NCI-H2227 treated with DMSO at 0.1 percent for 48 hours (cell line): ENCODE data around the gene SLC13A1.
"Not testable (repeated sequence)": the region's sequence is repeated elsewhere in the genome, so short reads cannot be mapped to it uniquely, and the experiment has no call there.

Experiments
- DNase-seq: peaks from one replicate; lab custom pipeline; 2025; lab: John Stamatoyannopoulos, UW

Gene SLC13A1

GRCh38 chr7:123199883-123200282 is at the start of gene SLC13A1:
Gene SLC13A1 (minus strand): TSS chr7:123199969. CDS start chr7:123199946, 23 bp downstream.
- no peak for DNase-seq

GRCh38 chr7:123244768-123245167 is 45.0 kb upstream of the SLC13A1 start:
- no peak for DNase-seq

GRCh38 chr7:123242467-123243092 is 42.8 kb upstream of the SLC13A1 start:
- DNase-seq = no peak

GRCh38 chr7:123241809-123242208 is 42.0 kb upstream of the SLC13A1 start:
- DNase-seq = no peak

GRCh38 chr7:123231021-123232000 is 31.5 kb upstream of the SLC13A1 start:
- DNase-seq = no peak

GRCh38 chr7:123230603-123231002 is 30.8 kb upstream of the SLC13A1 start:
- no peak for DNase-seq

- no peak for DNase-seq
These were observed 30.4 kb upstream of the SLC13A1 start for GRCh38 chr7:123230147-123230546.

- no peak for DNase-seq
These were observed 29.7 kb upstream of the SLC13A1 start for GRCh38 chr7:123229426-123229825.

GRCh38 chr7:123227666-123228065 is 27.9 kb upstream of the SLC13A1 start:
- DNase-seq = not testable (repeated sequence)

GRCh38 chr7:123220396-123220795 is 20.6 kb upstream of the SLC13A1 start:
- no peak for DNase-seq

GRCh38 chr7:123218866-123219265 is 19.1 kb upstream of the SLC13A1 start:
- no peak for DNase-seq

- no peak for DNase-seq
These were observed 17.1 kb upstream of the SLC13A1 start for GRCh38 chr7:123216825-123217224.

GRCh38 chr7:123215350-123215749 is 15.6 kb upstream of the SLC13A1 start:
- DNase-seq = no peak

GRCh38 chr7:123211545-123211944 is 11.8 kb upstream of the SLC13A1 start:
- DNase-seq = no peak

GRCh38 chr7:123210986-123211385 is 11.2 kb upstream of the SLC13A1 start:
- DNase-seq = no peak

- DNase-seq = no peak
These were observed 10.0 kb upstream of the SLC13A1 start for GRCh38 chr7:123209786-123210185.

- DNase-seq = no peak
These were observed 9.0 kb upstream of the SLC13A1 start for GRCh38 chr7:123208793-123209192.

GRCh38 chr7:123204206-123204835 is 4.6 kb upstream of the SLC13A1 start:
- no peak for DNase-seq

GRCh38 chr7:123201901-123202300 is 2.1 kb upstream of the SLC13A1 start:
- DNase-seq = no peak

- no peak for DNase-seq
These were observed 809 bp downstream of the SLC13A1 start for GRCh38 chr7:123198668-123199652.

- no peak for DNase-seq
These were observed 1.7 kb downstream of the SLC13A1 start for GRCh38 chr7:123198111-123198510.
